K562 (cell line): Measurements from ENCODE around the gene LMOD1. TPM values are rescaled to one million over a fixed set of nuclear protein-coding genes. Genes with fewer than 3 reads are reported as not detected.
A peak's percentile ranks its signal among the peaks of the same experiment; 100 is the strongest.

Source experiments
- ARNT ChIP-seq, 2 experiments: fragments of 450-650 bp; IDR thresholded peaks; 2 replicates each; pipeline ENCODE4 v1.6.1; 2016; ENCODE audit warnings: mild to moderate bottlenecking in 1 of 2
- CHCHD3 ChIP-seq: fragments of 250-450 bp; sonication (Bioruptor Pico); IDR thresholded peaks from 2 replicates; pipeline ENCODE4 v2.1.2; 2022; ENCODE audit warnings: mild to moderate bottlenecking
- FOSL1 ChIP-seq: fragments of 200-800 bp; sonication (Bioruptor generic); conservative IDR thresholded peaks from 2 replicates; pipeline ENCODE4 v1.6.1; 2016; ENCODE audit warnings: missing genetic modification characterization, missing compliant biosample characterization
- FOXJ2 ChIP-seq: fragments of 200-800 bp; sonication (Bioruptor generic); IDR thresholded peaks from 2 replicates; pipeline ENCODE4 v1.6.1; 2016; ENCODE audit warnings: missing genetic modification characterization, missing compliant biosample characterization
- MCM2 ChIP-seq: fragments of 450-650 bp; IDR thresholded peaks from 2 replicates; pipeline ENCODE4 v1.6.1; 2017; ENCODE audit warnings: low read depth, mild to moderate bottlenecking
- MTA1 ChIP-seq: fragments of 450-650 bp; IDR thresholded peaks from 2 replicates; pipeline ENCODE4 v1.6.1; 2017; ENCODE audit warnings: borderline replicate concordance
- SIN3A ChIP-seq, 2 experiments: fragments of 150-350 bp in 1 of 2; IDR thresholded peaks; 2 replicates each; pipeline ENCODE4 v1.6.1; 2011 to 2016; ENCODE audit warnings: borderline replicate concordance in 2 of 2, low read depth in 2 of 2, low read length in 2 of 2, mild to moderate bottlenecking in 2 of 2, moderate library complexity in 2 of 2; ENCODE audit not compliant: control insufficient read depth in 1 of 2
- SMARCA4 ChIP-seq: fragments of 450-650 bp; IDR thresholded peaks from 2 replicates; pipeline ENCODE4 v1.6.1; 2016
- ZNF24 ChIP-seq: fragments of 450-650 bp; IDR thresholded peaks from 2 replicates; pipeline ENCODE4 v1.6.1; 2016
- polyA plus RNA-seq, 8 experiments: library from polyadenylated mRNA; depleted of rRNA in 4 of 8; stranded (reverse) in 5 of 8; unstranded in 3 of 8; fragments of >200 nt; fragmentation: Nextera tagmentation in 2 of 8; fragmentation: Illumina TruSeq in 1 of 8; extraction: Ambion mirVana in 2 of 8; extraction: Trizol in 1 of 8; gene quantifications; 2 replicates each; pipeline versions ENCODE4 v1.2.1 to v1.2.3, GENCODE V29; 2011 to 2014; ENCODE audit warnings: inconsistent platforms in 1 of 8, missing spikeins in 1 of 8
- total RNA-seq, 7 experiments: library from RNA; depleted of rRNA in 6 of 7; stranded (reverse); fragments of >200 nt in 6 of 7; fragmentation: Illumina TruSeq in 2 of 7; extraction: Trizol in 2 of 7; gene quantifications; 2 replicates each; pipeline versions ENCODE4 v1.2.1 to v1.2.3, GENCODE V29; 2011 to 2021; ENCODE audit warnings: low replicate concordance in 1 of 7
- TF ChIP-seq, protein P1 (sequence below): fragments of 250-450 bp; sonication (Bioruptor Pico); IDR thresholded peaks from 2 replicates; pipeline ENCODE4 v1.4.0; 2020; ENCODE audit warnings: mild to moderate bottlenecking, moderate library complexity
- TF ChIP-seq, protein P2 (sequence below): sonication (generic); formaldehyde crosslinking; IDR thresholded peaks from 2 replicates; pipeline ENCODE4 v1.8.0; 2022; ENCODE audit warnings: mild to moderate bottlenecking, missing genetic modification reagents, borderline replicate concordance

Gene LMOD1
- total and polyA plus RNA-seq, 9 of the 15 experiments (the other 6 are each of a cell fraction or from before 2014, with no cell fraction given): 0.03 to 0.54 (median 0.38) TPM; not detected in 1

DNA sequence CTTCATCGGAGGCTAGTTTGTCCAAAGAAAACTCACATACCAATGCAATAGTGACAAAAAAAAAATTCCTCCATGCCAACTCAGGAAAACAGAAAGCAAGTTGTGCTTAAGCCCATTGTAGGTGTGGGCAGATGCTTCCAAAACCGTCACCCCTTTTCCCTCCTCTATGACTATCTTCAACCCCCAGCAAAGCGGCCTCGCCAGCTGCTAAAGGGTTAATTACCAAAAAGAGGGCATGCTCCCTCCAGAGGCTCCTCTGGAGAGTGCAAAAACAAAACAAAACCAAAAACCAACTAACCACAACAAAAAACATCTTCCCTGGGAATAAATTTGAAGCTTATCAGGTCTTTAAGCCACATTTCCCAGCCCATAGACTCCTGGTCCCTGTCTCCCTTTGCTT, 1.2 kb downstream of the LMOD1 start (continued):
- TF ChIP-seq, protein P1, sequence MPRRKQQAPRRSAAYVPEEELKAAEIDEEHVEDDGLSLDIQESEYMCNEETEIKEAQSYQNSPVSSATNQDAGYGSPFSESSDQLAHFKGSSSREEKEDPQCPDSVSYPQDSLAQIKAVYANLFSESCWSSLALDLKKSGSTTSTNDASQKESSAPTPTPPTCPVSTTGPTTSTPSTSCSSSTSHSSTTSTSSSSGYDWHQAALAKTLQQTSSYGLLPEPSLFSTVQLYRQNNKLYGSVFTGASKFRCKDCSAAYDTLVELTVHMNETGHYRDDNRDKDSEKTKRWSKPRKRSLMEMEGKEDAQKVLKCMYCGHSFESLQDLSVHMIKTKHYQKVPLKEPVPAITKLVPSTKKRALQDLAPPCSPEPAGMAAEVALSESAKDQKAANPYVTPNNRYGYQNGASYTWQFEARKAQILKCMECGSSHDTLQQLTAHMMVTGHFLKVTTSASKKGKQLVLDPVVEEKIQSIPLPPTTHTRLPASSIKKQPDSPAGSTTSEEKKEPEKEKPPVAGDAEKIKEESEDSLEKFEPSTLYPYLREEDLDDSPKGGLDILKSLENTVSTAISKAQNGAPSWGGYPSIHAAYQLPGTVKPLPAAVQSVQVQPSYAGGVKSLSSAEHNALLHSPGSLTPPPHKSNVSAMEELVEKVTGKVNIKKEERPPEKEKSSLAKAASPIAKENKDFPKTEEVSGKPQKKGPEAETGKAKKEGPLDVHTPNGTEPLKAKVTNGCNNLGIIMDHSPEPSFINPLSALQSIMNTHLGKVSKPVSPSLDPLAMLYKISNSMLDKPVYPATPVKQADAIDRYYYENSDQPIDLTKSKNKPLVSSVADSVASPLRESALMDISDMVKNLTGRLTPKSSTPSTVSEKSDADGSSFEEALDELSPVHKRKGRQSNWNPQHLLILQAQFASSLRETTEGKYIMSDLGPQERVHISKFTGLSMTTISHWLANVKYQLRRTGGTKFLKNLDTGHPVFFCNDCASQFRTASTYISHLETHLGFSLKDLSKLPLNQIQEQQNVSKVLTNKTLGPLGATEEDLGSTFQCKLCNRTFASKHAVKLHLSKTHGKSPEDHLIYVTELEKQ (CRISPR knock-in tag): no peak
- TF ChIP-seq FOXJ2 (tag): no peak
- no peak for TF ChIP-seq FOSL1 (tag)
- TF ChIP-seq, protein P2, sequence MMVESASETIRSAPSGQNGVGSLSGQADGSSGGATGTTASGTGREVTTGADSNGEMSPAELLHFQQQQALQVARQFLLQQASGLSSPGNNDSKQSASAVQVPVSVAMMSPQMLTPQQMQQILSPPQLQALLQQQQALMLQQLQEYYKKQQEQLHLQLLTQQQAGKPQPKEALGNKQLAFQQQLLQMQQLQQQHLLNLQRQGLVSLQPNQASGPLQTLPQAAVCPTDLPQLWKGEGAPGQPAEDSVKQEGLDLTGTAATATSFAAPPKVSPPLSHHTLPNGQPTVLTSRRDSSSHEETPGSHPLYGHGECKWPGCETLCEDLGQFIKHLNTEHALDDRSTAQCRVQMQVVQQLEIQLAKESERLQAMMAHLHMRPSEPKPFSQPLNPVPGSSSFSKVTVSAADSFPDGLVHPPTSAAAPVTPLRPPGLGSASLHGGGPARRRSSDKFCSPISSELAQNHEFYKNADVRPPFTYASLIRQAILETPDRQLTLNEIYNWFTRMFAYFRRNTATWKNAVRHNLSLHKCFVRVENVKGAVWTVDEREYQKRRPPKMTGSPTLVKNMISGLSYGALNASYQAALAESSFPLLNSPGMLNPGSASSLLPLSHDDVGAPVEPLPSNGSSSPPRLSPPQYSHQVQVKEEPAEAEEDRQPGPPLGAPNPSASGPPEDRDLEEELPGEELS: 0 out of 2 replicates have a peak, but pooled peaks have one; percentile 34
- no peak for TF ChIP-seq MCM2
- 0 out of 2 replicates have a peak, but pooled peaks have one; percentile 31 for TF ChIP-seq SMARCA4
- TF ChIP-seq SIN3A (IDR thresholded peaks at IDR 0.05; ENCODE audit: borderline replicate concordance in 2 of 2, control insufficient read depth in 1 of 2, low read depth in 2 of 2, low read length in 2 of 2): no peak
- TF ChIP-seq ARNT (IDR thresholded peaks at IDR 0.05): no peak
- TF ChIP-seq ZNF24: no peak
- TF ChIP-seq MTA1: peak; percentile 74; the same call in 1 of the 2 replicates
- TF ChIP-seq CHCHD3 (CRISPR knock-in tag): no peak
